HG03108 (cell line): Measurements from ENCODE around the gene TAMM41.
"Not testable (repeated sequence)": the region's sequence is repeated elsewhere in the genome, so short reads cannot be mapped to it uniquely, and the experiment has no call there.

Source experiments
- ATAC-seq: cut with Tn5 transposase; IDR thresholded peaks from one replicate; pipeline ENCODE4 v1.9.1; 2021; ENCODE audit warnings: moderate library complexity; ENCODE audit not compliant: unreplicated experiment

TAMM41 gene

DNA sequence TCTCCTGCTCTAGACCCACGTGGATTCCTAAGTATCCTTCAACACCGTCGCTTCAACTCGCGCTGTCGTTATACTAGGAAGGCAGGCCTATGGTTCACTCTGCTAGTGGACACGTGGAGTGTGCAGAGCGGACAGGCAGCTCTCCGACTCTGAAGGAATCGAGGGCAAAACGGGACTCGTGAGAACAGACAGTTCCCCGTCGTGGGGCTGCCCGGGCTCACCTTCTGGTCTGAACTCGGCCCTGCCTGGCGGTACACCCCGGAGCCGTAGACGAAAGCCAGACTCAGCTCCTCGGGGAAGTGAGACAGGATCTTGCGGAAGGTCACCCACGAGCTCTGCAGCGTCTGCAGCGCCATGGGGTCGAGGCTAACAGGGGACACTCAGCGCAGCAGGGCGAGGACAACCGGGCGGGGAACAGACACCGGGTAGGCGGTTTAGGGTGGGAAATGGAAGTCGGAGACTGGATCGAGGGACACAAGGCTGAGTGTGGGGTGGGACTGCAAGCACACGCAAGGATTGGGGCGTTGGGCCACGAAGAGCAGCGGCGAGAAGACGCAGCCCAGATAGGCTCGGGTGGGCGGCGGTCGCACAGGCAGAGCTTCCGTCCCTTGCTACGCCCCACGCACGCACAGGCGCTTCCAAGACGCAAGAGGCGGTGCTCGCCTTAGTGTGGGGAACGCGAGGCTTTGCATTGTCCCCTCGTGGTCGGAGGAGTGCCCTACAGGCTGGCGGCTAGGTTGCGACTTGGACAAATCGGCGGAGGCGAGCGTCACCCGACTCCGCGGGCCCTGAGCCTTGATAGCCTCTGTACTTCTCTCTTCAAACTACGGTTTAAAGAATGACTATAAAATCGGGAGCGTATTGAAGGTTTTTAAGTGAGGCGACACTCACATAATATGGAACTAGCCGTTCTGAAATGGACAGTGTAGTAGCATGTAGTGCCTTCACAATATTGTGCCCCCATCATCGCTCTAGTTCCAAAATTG is at the start of gene TAMM41:
TAMM41 (minus strand) TSS at position 605 of the 986 bp plus-strand sequence; CDS start at position 356, 249 bp downstream.
- ATAC-seq: peak; percentile 100

GRCh38 chr3:11878837-11879236 is 32.2 kb upstream of the TAMM41 start:
- ATAC-seq: no peak

GRCh38 chr3:11874707-11875106 is 28.0 kb upstream of the TAMM41 start:
- ATAC-seq: not testable (repeated sequence)

GRCh38 chr3:11863739-11864138 is 17.1 kb upstream of the TAMM41 start:
- not testable (repeated sequence) for ATAC-seq

- not testable (repeated sequence) for ATAC-seq
These were observed 15.9 kb upstream of the TAMM41 start for GRCh38 chr3:11862584-11862983.

DNA sequence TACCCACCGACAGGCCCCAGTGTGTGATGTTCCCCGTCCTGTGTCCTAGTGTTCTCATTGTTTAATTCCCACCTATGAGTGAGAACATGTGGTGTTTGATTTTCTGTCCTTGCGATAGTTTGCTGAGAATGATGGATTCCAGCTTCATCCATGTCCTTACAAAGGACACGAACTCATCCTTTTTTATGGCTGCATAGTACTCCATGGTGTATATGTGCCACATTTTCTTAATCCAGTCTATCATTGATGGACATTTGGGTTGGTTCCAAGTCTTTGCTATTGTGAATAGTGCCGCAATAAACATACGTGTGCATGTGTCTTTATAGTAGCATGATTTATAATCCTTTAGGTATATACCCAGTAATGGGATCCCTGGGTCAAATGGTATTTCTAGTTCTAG is 15.5 kb upstream of the TAMM41 start:
- not testable (repeated sequence) for ATAC-seq

- not testable (repeated sequence) for ATAC-seq
These were observed 13.5 kb upstream of the TAMM41 start for GRCh38 chr3:11860213-11860612.

DNA sequence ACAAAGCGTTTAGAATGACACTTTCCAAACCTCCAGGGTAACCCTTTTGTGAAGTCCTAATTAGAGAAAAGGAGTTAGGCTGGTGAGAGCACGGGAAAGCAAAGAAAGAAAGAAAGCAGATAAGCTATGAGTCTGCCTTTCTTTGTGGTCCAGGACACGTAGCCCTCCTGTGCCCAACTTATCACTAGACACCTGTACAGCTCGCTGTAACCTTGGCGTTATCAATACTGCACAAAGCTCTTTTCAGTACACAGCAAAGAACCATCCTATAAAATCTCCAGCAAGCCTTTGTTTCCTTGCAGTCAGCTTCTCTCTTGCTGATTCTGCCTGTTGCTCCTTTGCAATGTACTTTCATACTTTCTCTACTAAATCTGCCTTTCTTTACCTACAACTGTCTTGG is 6.8 kb upstream of the TAMM41 start:
- no peak for ATAC-seq

GRCh38 chr3:11850003-11850402 is 3.3 kb upstream of the TAMM41 start:
- ATAC-seq: no peak

GRCh38 chr3:11847607-11848006 is 922 bp upstream of the TAMM41 start:
- ATAC-seq: no peak

DNA sequence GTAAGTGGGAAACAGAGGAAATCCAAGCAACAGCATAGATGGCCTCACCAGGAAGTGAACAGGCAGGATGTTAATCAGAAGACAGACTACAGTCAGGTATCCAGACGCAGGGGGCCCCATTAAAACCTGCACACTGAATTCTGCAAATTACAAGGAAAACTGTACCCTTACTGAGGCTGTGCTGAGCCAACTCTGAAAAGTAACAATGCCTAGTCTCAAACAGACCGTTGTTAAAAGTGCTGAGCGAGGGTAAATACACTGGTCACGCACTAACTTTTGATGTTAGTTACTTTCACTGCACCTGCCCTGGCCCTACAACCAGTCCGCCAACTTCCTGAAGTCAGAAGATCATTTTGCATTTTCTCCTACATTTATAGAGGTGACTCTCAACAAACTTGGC is 1.0 kb downstream of the TAMM41 start:
- no peak for ATAC-seq

DNA sequence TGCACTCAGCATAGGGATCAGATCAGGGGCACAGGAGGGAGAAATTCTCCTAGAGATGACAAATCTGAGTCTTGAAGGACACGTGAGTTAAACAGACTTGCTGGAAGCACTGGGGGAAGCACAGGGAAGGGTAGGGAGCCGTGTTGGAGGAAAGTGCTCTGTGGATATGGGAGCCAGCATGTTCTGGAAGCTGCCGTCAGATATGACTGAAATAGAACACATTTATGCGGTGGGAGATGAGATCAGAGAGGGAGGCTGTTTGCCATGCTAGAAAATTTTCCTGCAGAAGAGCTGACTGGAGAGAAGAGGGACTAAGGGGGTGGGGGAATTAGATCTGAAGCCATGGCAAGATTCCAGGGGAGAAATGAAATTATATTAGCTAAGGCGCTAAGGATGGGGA is 1.8 kb downstream of the TAMM41 start:
- ATAC-seq: no peak

DNA sequence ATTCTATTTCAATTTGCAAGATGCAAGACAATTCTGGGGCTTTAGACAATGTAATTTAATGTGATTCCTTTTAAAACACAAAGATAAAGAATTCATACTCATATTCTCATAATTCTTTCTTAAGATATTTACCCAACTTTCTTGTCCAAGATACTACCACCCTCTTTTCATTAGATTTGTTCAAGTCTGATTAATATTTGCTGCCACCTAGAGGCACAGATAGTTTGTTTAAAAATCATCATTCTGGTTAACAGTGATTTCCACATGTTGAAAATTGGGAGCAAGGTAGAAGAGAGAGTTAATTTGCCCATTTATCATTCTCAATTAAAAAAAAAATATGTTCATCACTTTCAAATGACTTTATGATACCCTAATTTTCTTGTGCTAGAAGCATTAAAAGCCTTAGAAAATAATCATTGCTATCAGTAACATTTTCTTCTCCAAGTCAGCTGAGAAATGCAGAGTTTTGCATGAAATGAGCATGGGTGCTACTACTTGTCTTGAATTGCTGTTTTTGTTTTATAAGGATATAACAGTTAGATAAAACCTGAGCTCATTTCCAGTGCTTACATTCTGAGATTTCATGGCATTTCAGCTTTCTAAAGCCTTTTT is 11.6 kb downstream of the TAMM41 start:
- ATAC-seq: no peak

DNA sequence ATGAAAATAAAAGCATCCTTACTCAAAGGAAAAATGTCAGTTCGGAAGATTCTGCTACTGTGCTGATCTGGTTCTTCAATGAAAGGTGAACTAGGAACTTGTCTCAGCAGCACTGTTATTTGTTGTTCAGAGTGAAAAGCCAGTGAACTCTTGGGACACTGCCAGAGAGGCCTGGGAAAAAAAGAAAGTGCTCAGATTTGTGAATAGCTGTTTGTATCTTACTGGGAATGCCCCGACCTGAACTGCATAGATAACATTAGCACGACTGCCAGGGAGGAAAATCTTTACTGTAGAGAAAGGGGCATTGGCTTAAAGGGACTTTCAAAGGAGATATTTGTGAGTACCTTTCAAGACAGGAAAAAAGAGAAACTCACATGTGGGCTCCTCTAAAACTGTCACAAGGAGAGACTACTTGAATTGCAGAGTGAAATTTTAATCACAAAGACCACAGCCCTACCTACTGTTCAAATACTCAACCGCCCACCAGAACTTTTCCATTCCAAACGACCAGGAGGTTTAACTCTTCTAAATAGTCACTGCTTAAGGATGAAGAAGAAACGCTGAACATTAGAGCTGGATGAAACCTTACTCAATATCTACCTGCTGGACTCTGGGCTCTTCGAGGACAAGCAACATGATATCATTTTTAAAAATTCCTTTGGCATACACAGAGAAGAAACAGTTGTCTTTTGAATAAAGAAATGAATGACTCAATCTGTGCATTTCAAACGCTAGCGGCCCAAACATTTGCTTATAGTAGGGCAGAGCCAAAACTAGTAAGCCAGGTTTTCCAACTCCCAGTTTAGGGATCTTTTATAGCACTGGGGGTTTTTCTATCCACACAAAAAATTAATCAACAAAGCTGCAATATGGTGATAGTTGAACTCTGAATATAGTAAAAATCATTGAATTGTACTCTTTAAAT is 13.4 kb downstream of the TAMM41 start:
- no peak for ATAC-seq

GRCh38 chr3:11829416-11829815 is 17.3 kb downstream of the TAMM41 start:
- ATAC-seq: no peak

GRCh38 chr3:11826628-11827265 is 19.9 kb downstream of the TAMM41 start:
- ATAC-seq: no peak

DNA sequence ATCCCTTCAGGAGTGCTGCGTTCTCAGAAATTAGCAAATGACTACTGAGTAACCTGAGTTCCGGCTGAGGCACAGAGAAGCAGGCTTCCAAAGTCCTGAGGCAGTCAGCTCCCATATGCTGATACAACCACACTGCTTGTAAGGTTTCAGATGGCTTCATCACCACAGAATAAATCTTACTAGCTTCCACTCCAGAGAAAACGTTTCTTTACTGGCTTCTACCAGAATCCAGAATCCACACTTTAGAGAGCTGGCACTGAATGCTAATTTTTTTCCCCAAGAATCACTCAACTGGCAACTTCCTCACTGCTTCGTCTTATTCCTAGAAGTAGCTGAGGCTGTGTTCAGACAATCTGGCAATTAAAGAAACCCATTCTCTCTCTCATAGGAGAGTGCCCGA is 21.4 kb downstream of the TAMM41 start:
- no peak for ATAC-seq

- ATAC-seq: peak; percentile 94
These were observed 26.1 kb downstream of the TAMM41 start for GRCh38 chr3:11820531-11821041.

- ATAC-seq: no peak
These were observed 27.5 kb downstream of the TAMM41 start for GRCh38 chr3:11819146-11819689.

- no peak for ATAC-seq
These were observed 28.7 kb downstream of the TAMM41 start for GRCh38 chr3:11818033-11818432.
